ENCODE results near the gene CTNNA3.
A peak's percentile ranks its signal among the peaks of the same experiment; 100 is the strongest.

CTNNA3 gene

GRCh38 chr10:67114945-67115344, 581.0 kb downstream of the CTNNA3 start:
- no peak for DNase-seq (ENCODE audit: low read depth)

DNA sequence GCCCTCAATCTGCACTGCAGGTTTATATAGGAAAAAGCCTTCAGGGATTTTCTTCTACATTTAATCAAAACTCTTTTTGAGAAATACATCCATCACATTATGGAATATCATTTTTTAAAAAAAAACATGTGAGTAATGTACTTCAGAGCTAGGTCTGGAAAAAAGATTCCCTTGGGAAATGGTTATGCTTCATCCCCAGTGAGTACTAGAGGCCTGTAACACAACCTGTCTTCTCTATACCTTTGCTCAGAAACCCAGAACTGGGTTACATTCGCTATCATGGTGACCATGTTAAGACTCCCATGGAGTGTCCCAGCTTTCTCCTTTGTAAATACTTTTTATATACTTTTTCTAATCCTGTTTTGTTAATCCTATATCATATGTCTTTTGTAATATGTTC, 583.2 kb downstream of the CTNNA3 start:
- DNase-seq (ENCODE audit: low read depth): no peak

GRCh38 chr10:67110286-67110685, 585.7 kb downstream of the CTNNA3 start:
- no peak for DNase-seq (ENCODE audit: low read depth)

DNA sequence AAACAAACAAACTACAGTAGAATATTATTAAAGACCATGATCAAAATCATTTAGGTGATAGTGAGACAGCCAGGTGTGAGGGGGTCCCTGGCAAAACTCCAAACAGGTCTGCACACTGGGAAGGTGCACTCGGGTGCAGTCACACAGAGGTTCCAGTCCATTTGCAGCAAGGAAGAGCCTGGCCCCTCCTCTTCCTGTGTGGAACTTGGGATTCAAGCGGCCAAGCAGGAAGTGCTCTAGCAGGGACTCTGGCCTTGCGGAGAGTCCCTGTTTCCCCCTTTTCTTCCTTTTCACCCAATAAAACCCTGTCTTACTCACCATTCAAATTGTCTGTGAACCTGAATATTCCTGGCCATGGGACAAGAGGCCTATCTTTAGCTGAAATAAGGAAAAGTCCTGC, 588.3 kb downstream of the CTNNA3 start:
- no peak for DNase-seq (ENCODE audit: low read depth)

DNA sequence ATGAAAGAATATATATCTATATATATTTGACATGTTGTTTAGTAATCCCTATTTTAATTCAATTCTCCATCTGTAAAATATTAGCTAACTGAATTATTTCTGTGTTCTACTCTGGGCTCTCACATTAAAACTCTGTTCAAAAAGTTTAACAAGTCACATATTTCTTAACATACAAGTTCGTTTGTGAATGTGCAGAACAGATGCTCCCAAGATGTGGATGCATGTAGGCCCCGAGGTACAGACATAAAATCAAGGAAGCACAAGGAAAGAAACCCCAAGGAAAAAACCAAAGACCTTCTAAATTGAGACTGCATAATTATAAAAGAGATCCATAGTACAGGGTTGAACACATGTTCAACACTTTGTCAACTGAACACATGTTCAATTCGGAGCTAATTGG, 595.0 kb downstream of the CTNNA3 start:
- DNase-seq (ENCODE audit: low read depth): no peak

GRCh38 chr10:67098461-67098860, 597.5 kb downstream of the CTNNA3 start:
- DNase-seq (ENCODE audit: low read depth): no peak

- no peak for DNase-seq (ENCODE audit: low read depth)
Measured at GRCh38 chr10:67095531-67095930, 600.5 kb downstream of the CTNNA3 start.

DNA sequence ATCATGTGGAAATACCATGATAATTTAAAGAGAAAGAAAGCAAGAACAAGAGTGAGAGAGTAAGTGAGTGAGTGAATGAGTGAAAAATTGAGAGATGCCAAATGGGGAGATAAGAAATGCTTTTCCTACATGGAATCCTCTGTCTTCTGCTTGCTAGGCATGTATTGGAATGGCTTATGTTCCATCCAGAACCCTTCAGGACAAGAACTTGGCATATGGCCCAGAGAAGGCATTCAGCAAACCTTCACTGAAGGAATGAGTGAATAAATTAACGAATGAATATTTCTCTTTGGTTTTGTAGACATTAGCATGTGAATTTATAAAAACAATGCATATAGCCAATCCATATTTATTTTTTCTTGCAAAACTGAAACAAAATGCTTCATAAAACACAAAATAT, 608.0 kb downstream of the CTNNA3 start:
- DNase-seq (ENCODE audit: low read depth): peak; percentile 13

GRCh38 chr10:67087135-67087425, 608.9 kb downstream of the CTNNA3 start:
- no peak for DNase-seq (ENCODE audit: low read depth)

GRCh38 chr10:67086327-67087134, 609.5 kb downstream of the CTNNA3 start:
- peak; percentile 9 for DNase-seq (ENCODE audit: low read depth)

DNA sequence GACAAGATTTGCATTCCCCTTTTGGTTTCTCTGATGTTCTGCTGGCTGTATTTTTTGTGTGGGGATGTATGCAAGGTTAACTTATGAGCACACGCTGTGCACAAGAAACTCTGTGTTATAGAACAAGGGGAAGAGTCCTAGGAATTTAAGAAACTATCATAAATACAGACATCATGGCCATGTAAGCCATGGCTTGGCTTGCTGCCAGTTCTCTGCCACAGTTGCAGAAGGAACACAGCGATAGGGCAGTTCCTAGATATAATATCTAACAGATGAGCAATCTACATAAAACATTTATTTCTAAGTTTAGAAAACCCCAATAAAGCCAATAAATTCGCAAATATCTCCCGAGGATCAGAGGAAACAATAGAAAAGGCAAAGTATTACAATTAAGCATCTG, 616.9 kb downstream of the CTNNA3 start:
- DNase-seq (ENCODE audit: low read depth): peak; percentile 42

DNA sequence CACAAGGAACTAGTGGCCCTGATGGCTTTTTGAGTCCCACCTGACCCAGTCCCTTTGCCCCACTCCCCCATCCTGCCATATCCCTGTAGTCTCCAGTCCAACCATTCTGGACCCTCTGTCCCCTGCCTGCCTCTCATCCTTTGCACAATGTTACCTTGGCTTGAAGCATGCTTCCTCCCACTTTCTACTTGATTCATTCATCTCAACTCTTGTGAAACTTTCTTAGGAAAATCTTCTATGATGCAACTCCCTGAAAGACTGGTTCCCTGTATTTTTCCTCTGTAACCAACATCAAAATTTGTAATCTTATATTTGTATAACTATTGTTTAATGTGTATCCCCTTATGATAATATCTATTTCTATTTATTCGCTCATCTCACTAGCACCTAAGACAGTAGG, 618.6 kb downstream of the CTNNA3 start:
- DNase-seq (ENCODE audit: low read depth): peak; percentile 67

DNA sequence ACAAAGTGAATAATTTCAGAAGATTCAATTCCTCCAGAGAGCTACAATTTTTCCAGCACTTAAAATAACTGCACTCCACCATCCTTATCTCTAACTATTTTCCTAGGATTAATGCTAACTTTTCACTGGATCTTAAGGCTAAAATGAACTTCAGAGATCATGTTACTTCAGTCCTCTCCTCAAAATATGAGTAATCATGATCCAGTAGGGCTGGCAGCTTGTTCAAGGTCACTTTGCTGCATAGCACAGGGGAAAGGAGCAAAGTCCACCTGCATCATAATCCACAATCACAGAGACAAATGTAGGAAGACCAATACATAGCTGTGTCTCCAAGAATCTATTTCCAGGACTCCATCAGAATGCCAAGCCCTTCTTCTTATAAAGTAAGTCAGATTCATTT, 619.9 kb downstream of the CTNNA3 start:
- peak; percentile 29 for DNase-seq (ENCODE audit: low read depth)

- no peak for DNase-seq (ENCODE audit: low read depth)
Measured at GRCh38 chr10:67075491-67075971, 620.5 kb downstream of the CTNNA3 start.

DNA sequence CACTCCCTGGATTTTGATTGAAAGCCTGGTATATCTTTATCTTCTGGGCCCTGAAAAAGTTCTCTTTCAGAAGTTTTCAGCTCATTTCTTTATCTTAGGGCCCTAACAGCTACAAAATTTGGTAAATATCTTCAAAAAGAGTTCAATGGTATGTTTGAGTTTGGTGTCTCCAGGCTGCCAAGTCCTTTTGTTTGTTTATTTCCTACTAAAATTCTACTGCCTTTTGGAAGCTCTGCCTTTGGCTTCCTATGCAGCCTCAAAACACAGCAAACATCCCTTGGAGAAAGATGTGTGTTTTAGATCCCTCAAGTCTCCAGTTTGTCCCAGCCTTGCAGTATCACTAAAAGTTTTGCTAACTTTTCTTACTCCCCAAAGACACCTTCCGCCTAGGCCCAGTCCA, 623.3 kb downstream of the CTNNA3 start:
- no peak for DNase-seq (ENCODE audit: low read depth)

- DNase-seq (ENCODE audit: low read depth): no peak
Measured at GRCh38 chr10:67050415-67050814, 645.6 kb downstream of the CTNNA3 start.

GRCh38 chr10:67049988-67050387, 646.0 kb downstream of the CTNNA3 start:
- no peak for DNase-seq (ENCODE audit: low read depth)

DNA sequence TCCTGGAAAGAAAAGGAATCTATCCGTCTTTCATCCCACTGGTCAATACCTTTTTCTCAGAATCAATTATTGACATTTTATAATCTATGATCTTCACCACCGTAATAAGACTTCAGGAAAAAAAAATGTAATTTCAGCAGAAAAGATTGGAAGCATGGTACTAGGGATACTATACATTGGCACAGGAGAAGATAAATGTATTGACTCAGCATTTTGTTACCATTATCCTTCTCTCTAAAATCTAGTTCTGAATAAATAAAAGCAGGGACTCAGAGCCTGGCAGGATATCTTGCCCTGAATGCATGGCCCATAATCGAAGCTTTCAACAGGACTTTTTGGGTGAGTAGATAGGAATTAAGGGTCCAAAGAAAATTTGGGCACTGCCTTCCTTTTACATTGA, 649.5 kb downstream of the CTNNA3 start:
- DNase-seq (ENCODE audit: low read depth): no peak

DNA sequence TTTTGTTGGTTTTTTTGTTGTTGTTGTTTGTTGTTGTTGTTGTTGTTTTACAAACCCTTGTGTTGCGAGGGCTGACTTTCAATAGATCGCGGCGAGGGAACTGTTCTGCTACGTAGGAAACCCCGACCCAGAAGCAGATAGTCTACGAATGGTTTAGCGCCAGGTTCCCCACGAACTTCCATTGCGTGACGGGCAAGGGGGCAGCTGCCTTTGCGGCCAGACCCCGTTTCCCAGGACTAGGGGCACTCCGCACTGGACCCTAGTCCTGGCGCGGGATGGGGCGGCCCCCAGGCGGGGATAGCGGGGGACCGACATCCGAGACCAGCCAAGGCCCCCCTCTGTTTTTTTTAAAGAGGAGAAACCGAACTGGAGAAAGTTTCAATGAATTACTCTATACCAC, 650.6 kb downstream of the CTNNA3 start:
- DNase-seq (ENCODE audit: low read depth): no peak

DNA sequence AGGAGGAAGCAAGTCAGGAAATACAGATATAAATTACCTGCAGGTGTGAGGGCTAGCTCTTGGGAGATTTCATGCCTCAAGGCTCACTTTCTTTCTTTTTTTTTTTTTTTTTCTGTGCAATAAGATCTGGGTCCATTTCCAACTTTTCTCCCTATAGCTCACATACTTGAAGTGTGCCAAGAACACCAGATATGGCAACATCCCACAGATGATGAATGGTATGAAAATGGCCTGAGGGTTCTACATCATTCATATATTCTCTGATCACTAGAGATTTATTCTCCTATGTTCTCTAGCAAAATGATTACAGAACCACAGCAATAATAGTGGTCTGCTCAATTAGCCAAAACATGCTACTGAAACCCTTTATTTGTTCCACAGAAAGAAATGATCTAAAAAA, 653.0 kb downstream of the CTNNA3 start:
- DNase-seq (ENCODE audit: low read depth): no peak

DNA sequence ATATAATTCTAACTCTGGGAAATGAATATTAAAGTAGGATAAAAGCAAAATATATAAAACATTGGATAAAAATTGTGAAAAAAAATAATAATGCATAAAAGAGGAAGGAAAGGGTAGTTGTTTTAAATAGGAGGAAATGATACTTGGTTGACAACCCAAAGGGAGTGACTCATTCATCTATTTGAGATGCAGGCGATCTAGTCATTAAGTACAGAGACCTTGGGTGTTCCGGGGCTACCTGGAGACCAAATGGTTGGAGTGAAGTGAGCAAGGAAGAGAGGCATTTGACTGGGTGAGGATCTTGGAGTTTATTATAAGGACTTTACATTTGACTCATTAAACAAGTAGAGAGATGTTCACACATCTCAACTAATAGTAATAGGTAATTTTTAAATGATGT, 659.2 kb downstream of the CTNNA3 start:
- no peak for DNase-seq (ENCODE audit: low read depth)

DNA sequence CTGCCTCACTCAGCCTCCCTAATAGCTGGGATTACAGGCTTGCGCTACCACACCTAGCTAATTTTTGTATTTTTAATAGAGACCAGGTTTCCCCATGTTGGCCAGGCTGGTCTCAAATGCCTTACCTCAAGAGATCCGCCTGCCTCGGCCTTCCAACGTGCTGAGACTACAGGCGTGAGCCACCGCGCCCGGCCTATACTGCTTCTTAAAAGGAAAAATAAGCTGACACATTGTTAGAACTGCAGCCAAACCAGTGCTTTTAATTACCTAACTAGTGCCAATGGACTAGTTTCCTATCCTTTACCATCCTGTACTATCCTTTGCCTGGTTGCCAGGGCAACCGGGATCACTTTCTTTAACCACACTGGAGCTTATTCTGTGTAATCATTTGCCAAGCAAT, 662.1 kb downstream of the CTNNA3 start:
- DNase-seq (ENCODE audit: low read depth): no peak

DNA sequence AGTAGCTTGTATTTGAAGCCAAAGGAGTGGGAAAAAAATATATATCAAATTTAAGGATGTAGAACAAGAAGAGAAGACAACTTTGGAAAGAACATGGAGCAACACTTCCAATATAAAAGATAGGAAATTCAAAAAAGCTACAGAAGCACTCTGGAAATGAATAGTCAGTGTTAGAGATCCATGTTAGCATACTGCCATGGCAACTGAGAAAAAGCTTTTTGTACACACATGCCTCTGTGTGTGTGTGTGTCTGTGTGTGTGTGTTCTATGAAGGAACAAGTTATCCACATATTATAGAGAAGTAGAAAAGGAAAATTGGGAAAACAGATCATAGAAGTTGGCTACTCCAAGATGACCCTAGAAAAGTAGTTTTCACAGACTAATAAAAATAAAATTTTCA, 673.9 kb downstream of the CTNNA3 start:
- no peak for DNase-seq (ENCODE audit: low read depth)

- DNase-seq (ENCODE audit: low read depth): peak; percentile 80
Measured at GRCh38 chr10:67017218-67017617, 678.8 kb downstream of the CTNNA3 start.

Data from amniotic epithelial cell (primary cell).